HG02763 (cell line): ENCODE measurements around the gene CBX1.
"Not testable (repeated sequence)": the region's sequence is repeated elsewhere in the genome, so short reads cannot be mapped to it uniquely, and the experiment has no call there.

ENCODE experiments used
- ATAC-seq: cut with Tn5 transposase; IDR thresholded peaks from one replicate; pipeline ENCODE4 v1.9.1; 2021; ENCODE audit warnings: mild to moderate bottlenecking, moderate library complexity; ENCODE audit not compliant: unreplicated experiment

CBX1 gene

GRCh38 chr17:48074322-48075081, 26.8 kb downstream of the CBX1 start:
- no peak for ATAC-seq

GRCh38 chr17:48073566-48074094, 27.6 kb downstream of the CBX1 start:
- ATAC-seq = not testable (repeated sequence)

GRCh38 chr17:48072811-48073210, 28.5 kb downstream of the CBX1 start:
- not testable (repeated sequence) for ATAC-seq

DNA sequence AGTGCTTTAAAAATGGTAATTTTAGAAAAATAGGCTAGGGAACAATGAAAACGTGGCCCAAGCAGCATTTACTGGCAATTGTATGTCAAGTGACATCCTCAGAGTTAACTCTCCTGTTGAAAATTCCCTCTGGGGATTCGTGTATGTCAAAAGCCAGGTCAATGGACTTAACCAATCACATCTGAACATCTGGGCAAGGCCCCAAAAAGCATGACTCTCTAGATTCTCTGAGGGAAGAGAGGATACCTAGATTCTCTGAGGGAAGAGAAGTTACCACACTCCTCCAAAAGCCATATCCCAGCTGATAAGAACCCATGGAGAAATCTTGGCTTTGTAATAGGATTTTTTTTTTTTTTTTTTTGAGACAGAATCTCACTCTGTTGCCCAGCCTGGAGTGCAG, 29.6 kb downstream of the CBX1 start:
- ATAC-seq = no peak

DNA sequence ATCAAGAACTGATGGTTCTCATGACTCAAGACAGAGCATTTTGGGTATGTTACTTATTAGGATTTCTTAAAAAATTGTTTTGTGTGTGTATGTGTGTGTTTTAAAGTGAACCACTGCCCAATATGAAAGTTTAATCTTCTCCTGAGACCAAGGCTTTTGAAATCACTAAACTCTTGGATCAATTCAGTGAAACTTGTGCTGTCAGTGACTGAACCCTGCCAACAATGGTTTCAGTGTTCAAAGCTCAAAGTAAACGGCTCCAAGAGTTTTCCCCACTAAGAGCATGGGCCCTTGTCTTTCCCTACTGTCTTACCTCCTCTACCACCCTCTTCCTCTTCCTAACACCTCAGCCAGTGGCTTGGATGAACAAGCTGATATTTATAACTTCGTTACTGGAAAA, 31.1 kb downstream of the CBX1 start:
- no peak for ATAC-seq

DNA sequence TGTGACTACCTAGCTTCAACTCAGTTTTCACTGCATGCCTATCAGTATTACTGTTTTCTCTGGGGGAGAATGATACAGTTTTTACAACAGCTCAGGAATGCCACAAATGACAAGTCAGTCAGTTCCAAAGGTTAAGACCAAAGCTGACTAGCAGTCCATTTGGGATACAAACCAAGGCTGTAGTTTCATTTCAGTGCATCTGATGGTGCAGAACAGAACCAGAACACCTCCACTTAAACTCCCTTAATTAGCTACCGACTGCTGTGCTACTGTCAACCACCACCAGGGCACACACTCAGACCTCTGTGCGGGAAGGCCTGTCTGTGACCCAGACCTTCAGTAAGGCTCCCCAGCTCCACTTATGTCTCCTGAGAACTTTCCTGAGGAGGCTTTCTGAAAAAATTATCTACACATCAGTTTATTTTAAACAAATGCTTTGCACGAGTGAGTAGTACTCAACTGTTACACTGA, 32.8 kb downstream of the CBX1 start:
- no peak for ATAC-seq

- not testable (repeated sequence) for ATAC-seq
These were observed 33.5 kb downstream of the CBX1 start for GRCh38 chr17:48067808-48068207.

DNA sequence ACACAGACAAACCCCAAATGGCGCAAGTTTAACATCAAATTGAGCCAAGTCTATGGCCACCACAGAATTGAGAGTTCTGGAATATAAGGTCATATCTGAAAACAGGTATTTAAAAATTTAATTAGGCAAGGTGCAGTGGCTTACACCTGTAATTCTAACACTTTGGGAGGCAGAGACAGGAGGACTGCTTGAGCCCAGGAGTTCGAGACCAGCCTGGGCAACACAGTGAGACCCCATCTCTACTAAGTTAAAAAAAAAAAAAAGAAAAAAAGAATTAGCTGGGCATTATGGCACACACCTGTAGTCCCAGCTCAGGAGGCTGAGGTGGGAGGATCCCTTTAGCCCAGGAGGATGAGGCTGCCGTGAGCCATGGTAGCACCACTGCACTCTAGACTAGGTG, 34.0 kb downstream of the CBX1 start:
- no peak for ATAC-seq

DNA sequence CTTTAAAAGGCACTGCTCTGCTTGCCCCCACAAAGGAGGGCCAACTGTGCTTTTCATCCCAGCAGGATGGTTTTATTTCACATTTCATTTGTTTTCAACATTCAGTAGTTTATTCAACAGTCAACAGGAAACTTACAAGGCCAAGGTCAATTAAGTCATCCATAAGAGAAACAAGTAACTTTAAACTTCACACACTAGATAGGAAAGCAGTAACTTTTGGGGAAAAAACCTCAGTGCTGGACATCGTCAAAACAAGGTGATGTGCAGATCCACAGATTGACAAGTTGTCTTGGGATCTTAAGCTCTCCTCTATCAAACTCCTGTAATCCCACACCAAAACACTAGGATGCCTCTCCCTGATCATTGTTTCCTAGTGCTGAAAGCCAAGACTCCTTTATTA, 34.6 kb downstream of the CBX1 start:
- ATAC-seq = no peak

- ATAC-seq = no peak
These were observed 35.1 kb downstream of the CBX1 start for GRCh38 chr17:48066192-48066591.

DNA sequence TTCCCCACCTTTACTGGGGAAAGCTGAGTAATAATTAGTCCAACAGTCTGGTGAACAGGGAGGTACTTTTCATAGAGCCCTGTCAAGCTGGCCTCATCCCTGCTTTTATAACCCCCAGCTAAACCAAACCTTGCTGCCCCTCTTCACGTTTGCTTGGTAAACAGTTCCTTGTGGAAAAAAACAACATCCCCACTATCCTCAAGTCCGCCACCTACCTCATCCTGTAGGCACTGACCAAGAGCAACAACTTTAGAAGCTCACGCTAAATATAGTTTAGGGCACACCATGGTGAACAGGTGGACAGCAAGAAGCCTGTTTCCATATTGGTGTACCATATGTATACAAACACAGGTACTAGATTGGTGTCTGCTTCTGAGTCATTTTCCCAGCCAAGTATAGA, 36.6 kb downstream of the CBX1 start:
- no peak for ATAC-seq

GRCh38 chr17:48062273-48062672, 39.0 kb downstream of the CBX1 start:
- no peak for ATAC-seq

DNA sequence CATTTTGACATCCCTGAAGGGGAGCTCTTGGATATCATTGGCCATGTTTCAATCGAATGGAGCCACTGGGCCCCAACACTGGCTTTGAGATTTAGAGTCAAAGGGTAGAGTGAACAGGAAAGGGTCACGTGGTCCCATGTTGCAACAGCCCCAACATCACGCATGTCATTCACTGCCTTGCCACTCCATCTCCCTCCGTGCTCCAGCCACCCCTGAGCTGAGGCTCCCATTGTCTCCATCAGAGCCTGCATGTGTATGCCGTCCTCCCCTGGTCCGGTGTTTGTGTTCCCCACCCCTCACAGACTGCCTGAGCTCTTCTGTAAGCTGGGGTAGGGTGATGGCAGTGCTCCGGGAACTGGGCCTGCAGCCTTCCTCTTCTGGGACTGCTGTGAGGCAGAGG, 41.0 kb downstream of the CBX1 start:
- no peak for ATAC-seq

GRCh38 chr17:48059125-48059668, 42.1 kb downstream of the CBX1 start:
- ATAC-seq = no peak

DNA sequence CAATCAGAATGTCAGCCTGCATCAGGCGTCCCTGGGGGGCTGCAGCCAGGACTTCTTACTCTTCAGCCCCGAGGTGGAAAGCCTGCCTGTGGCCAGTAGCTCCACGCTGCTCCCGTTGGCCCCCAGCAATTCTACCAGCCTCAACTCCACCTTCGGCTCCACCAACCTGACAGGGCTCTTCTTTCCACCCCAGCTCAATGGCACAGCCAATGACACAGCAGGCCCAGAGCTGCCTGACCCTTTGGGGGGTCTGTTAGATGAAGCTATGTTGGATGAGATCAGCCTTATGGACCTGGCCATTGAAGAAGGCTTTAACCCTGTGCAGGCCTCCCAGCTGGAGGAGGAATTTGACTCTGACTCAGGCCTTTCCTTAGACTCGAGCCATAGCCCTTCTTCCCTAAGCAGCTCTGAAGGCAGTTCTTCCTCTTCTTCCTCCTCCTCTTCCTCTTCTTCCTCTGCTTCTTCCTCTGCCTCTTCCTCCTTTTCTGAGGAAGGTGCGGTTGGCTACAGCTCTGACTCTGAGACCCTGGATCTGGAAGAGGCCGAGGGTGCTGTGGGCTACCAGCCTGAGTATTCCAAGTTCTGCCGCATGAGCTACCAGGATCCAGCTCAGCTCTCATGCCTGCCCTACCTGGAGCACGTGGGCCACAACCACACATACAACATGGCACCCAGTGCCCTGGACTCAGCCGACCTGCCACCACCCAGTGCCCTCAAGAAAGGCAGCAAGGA, 42.7 kb downstream of the CBX1 start:
- no peak for ATAC-seq

- no peak for ATAC-seq
These were observed 43.7 kb downstream of the CBX1 start for GRCh38 chr17:48057626-48058025.

DNA sequence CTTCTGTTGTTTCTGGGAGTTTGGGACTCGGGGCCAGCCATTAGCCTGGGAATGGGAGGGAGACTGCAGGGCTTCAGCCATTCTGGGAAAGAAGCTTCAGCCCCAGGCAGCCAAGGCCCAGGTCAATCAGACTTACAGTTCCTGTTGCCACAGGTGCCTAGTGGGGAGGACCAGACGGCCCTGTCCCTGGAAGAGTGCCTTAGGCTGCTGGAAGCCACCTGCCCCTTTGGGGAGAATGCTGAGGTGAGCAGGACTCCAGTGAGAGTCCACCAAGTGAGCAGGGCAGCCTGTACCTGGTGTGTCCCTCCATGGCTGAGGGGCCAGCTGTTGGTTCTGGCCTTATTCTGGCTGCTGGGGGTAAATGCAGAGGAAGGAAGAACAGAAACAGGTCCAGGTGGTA, 44.4 kb downstream of the CBX1 start:
- no peak for ATAC-seq

DNA sequence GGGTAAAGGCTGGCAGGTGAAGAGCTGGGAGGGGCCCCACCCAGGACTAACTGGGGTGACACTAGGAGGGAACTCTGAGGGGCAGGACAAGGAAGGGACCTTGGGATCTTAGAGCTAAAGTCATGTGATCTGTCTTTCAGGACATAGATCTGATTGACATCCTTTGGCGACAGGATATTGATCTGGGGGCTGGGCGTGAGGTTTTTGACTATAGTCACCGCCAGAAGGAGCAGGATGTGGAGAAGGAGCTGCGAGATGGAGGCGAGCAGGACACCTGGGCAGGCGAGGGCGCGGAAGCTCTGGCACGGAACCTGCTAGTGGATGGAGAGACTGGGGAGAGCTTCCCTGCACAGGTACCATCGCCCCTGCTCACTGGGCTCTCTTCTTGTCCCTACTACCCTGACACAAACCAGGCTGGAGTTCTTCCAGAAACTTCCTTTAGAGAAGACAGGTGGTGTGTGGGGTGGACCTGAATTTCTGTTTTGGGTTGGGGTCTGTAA, 45.0 kb downstream of the CBX1 start:
- ATAC-seq = no peak

GRCh38 chr17:48055531-48056245, 45.6 kb downstream of the CBX1 start:
- no peak for ATAC-seq

- no peak for ATAC-seq
These were observed 46.8 kb downstream of the CBX1 start for GRCh38 chr17:48054238-48055185.
